ENCODE measurements around the gene CHST7.
A peak's percentile ranks its signal among the peaks of the same experiment; 100 is the strongest.

DNA sequence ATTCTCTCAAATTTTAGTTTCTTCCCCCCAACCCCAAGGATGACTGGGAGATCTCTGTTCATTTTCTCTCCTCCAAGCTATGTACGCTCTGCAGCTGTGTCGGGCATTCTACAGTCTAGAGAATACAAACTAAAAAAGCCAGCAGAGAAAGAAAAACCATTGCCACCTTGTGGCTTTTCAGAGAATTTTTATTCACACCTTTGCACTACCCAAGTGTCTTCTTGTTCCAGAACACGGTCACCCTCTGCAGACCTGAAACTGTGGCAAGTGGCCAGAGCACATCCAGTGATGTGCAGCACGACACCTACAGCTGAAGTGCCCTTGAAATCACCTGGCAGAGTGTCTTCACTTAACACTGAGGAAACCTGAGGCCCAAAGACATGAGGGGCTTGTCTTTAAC lies 68.6 kb downstream of the CHST7 start:
- TF ChIP-seq, protein P1, sequence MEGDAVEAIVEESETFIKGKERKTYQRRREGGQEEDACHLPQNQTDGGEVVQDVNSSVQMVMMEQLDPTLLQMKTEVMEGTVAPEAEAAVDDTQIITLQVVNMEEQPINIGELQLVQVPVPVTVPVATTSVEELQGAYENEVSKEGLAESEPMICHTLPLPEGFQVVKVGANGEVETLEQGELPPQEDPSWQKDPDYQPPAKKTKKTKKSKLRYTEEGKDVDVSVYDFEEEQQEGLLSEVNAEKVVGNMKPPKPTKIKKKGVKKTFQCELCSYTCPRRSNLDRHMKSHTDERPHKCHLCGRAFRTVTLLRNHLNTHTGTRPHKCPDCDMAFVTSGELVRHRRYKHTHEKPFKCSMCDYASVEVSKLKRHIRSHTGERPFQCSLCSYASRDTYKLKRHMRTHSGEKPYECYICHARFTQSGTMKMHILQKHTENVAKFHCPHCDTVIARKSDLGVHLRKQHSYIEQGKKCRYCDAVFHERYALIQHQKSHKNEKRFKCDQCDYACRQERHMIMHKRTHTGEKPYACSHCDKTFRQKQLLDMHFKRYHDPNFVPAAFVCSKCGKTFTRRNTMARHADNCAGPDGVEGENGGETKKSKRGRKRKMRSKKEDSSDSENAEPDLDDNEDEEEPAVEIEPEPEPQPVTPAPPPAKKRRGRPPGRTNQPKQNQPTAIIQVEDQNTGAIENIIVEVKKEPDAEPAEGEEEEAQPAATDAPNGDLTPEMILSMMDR (IDR thresholded peaks at IDR 0.05; ENCODE audit: poor library complexity) = peak; percentile 32
- no peak for TF ChIP-seq EZH2 (IDR thresholded peaks at IDR 0.05; ENCODE audit: borderline replicate concordance)
- TF ChIP-seq EZH2phosphoT487 (IDR thresholded peaks at IDR 0.05; ENCODE audit: low read depth, severe bottlenecking, unreplicated experiment) = no peak

Data from hepatocyte (in vitro differentiated cells).